Nephron (organoid): ENCODE results near the gene KIFAP3.

ENCODE experiments used
- H3K27ac Mint-ChIP-seq, 3 experiments: 2 replicates each; pipeline ENCODE4 v1.8.0; 2020; ENCODE audit warnings: mixed read lengths in 3 of 3, mild to moderate bottlenecking in 2 of 3, moderate library complexity in 1 of 3
- H3K27me3 Mint-ChIP-seq: 2 replicates; pipeline ENCODE4 v1.8.0; 2021; ENCODE audit warnings: low read depth, mild to moderate bottlenecking, moderate library complexity, mixed read lengths
- H3K36me3 Mint-ChIP-seq: 2 replicates; pipeline ENCODE4 v1.8.0; 2020; ENCODE audit warnings: low read depth, mixed read lengths
- H3K4me1 Mint-ChIP-seq: 2 replicates; pipeline ENCODE4 v1.8.0; 2020; ENCODE audit warnings: mixed read lengths
- H3K4me3 Mint-ChIP-seq, 3 experiments: 2 replicates each; pipeline ENCODE4 v1.8.0; 2020; ENCODE audit warnings: mild to moderate bottlenecking in 3 of 3, mixed read lengths in 3 of 3, moderate library complexity in 2 of 3
- H3K9me3 Mint-ChIP-seq: 2 replicates; pipeline ENCODE4 v1.8.0; 2020; ENCODE audit warnings: mixed read lengths
- TF ChIP-seq, protein P1 (sequence below), 3 experiments: fragments of 200-600 bp; sonication (generic); IDR thresholded peaks; one replicate each; pipeline ENCODE4 v1.5.0; 2021; ENCODE audit warnings: antibody characterized with exemption in 3 of 3; ENCODE audit not compliant: unreplicated experiment in 3 of 3

The KIFAP3 gene

DNA sequence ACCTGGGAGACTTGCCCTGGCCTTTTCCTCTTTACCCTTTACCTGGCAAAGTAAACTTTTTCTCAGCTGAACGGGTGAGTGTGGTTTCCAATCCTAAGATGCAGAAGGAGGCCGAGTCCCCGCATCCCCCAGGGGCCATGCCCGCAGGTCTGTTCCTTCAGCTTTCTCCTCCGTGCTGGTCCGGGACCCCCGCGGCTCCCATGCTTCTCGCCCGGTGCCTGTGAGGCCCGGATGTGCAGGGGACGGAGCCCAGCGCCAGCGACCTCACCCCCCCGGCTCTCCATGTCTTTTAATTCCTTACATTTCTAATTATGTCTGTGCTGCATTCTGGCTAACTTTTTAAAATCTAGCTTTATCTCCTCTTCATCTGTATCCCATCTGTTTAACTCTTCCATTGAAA, 159.3 kb downstream of the KIFAP3 start:
- no peak overlapping the region for H3K27ac Mint-ChIP-seq
- no peaks in the 10 kb centered on the region for H3K9me3 Mint-ChIP-seq
- H3K4me3 Mint-ChIP-seq: no peak overlapping the region
- peaks cover 4% of the 10 kb centered on the region for H3K36me3 Mint-ChIP-seq
- peaks cover 3% of the 10 kb centered on the region for H3K27me3 Mint-ChIP-seq
- H3K4me1 Mint-ChIP-seq: no peaks in the 10 kb centered on the region
- TF ChIP-seq, protein P1, sequence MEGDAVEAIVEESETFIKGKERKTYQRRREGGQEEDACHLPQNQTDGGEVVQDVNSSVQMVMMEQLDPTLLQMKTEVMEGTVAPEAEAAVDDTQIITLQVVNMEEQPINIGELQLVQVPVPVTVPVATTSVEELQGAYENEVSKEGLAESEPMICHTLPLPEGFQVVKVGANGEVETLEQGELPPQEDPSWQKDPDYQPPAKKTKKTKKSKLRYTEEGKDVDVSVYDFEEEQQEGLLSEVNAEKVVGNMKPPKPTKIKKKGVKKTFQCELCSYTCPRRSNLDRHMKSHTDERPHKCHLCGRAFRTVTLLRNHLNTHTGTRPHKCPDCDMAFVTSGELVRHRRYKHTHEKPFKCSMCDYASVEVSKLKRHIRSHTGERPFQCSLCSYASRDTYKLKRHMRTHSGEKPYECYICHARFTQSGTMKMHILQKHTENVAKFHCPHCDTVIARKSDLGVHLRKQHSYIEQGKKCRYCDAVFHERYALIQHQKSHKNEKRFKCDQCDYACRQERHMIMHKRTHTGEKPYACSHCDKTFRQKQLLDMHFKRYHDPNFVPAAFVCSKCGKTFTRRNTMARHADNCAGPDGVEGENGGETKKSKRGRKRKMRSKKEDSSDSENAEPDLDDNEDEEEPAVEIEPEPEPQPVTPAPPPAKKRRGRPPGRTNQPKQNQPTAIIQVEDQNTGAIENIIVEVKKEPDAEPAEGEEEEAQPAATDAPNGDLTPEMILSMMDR (IDR thresholded peaks at IDR 0.05; ENCODE audit: unreplicated experiment in 3 of 3): no peak

DNA sequence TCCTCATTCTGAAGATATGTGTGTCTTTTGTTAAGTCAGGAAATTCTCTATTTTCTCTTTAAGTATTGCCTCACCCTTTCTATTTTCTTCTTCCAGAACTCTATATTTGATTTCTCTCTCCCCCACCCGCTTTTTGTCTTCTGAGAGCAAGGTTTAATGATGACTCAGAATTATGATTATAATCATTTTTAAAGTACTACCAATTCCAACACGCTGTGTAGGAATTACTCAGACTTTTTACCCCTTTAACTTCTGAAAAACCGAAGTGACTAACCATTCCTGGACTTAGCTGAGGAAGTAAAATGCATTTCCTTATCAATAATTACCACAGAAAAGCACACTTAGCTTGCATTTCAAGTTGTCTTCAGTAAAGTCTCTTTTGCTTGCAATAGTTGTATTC, 160.0 kb downstream of the KIFAP3 start:
- no peaks in the 10 kb centered on the region for H3K9me3 Mint-ChIP-seq
- H3K36me3 Mint-ChIP-seq: peaks cover 4% of the 10 kb centered on the region
- H3K27ac Mint-ChIP-seq: no peak overlapping the region
- peaks cover 3% of the 10 kb centered on the region for H3K27me3 Mint-ChIP-seq
- H3K4me3 Mint-ChIP-seq: no peak overlapping the region
- H3K4me1 Mint-ChIP-seq: no peaks in the 10 kb centered on the region
- TF ChIP-seq, protein P1 (IDR thresholded peaks at IDR 0.05; ENCODE audit: unreplicated experiment in 3 of 3): no peak

DNA sequence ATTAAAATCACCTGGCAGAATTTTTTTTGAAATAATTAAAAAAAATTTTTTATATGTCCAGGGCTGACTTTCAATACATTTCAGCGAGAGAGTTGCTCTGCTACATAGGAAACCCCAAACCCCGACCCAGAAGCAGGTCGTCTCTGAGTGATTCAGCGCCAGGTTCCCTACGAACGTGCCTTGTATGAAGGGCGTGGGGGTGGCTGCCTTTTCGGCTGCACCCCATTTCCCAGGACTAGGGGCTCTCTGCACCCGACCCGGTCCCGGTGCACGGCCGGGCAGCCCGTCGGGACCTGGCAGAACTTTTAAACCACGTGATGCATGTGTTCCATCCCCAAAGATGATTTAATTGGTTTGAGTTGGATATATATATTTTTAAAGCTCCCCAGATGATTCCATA, 165.0 kb downstream of the KIFAP3 start:
- H3K4me1 Mint-ChIP-seq: no peaks in the 10 kb centered on the region
- TF ChIP-seq, protein P1 (IDR thresholded peaks at IDR 0.05; ENCODE audit: unreplicated experiment in 3 of 3): no peak
- H3K27ac Mint-ChIP-seq: no peak overlapping the region
- peaks cover 1% of the 10 kb centered on the region for H3K9me3 Mint-ChIP-seq
- H3K36me3 Mint-ChIP-seq: no peaks in the 10 kb centered on the region
- no peak overlapping the region for H3K4me3 Mint-ChIP-seq
- H3K27me3 Mint-ChIP-seq: no peaks in the 10 kb centered on the region

DNA sequence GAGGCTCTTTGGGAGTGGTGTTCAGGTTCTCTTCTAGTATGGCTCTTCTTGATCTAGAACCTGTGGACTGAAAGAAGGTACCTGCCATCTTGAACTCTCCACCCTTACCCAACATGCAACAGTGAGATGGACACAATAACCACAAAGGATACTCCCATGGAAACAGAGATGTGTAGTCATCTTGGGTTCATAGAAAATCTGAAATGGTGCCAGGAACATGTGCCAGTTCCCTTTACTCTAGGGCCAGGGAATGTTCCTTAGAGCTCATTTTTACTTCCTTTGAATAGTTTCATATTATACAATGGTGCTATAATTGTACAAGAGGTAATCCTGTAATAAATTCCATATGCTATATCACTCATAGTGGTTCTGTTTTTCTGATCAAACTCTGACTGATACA, 167.6 kb downstream of the KIFAP3 start:
- Mint-ChIP-seq H3K36me3 (no peaks in the 10 kb centered on the region), H3K27me3 (no peaks in the 10 kb centered on the region), H3K4me3 (no peak overlapping the region), H3K27ac (no peak overlapping the region), H3K9me3 (peaks cover 4% of the 10 kb centered on the region), H3K4me1 (no peaks in the 10 kb centered on the region)
- TF ChIP-seq, protein P1 (IDR thresholded peaks at IDR 0.05; ENCODE audit: unreplicated experiment in 3 of 3): no peak

DNA sequence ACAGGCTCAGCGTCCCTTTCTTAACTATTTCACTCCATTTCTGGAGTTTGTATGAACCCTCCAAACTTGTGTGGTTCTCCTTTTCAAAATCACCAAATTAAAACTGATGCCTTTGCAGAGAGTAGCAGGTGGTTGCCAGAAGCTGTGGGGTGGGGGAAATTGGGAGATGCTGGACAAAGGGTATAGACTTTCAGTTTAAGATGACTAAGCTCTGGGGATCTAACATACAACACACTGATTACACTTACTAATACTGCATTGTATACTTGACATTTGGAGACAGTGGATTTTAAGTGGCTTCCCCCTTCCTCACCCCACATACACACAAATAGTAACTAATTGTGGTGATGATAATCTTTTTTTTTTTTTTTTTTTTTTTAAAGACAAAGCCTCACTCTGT, 169.7 kb downstream of the KIFAP3 start:
- Mint-ChIP-seq H3K27ac (no peak overlapping the region), H3K4me3 (no peak overlapping the region), H3K36me3 (no peaks in the 10 kb centered on the region), H3K4me1 (no peaks in the 10 kb centered on the region), H3K9me3 (peaks cover 4% of the 10 kb centered on the region), H3K27me3 (no peaks in the 10 kb centered on the region)
- TF ChIP-seq, protein P1 (IDR thresholded peaks at IDR 0.05; ENCODE audit: unreplicated experiment in 3 of 3): no peak

DNA sequence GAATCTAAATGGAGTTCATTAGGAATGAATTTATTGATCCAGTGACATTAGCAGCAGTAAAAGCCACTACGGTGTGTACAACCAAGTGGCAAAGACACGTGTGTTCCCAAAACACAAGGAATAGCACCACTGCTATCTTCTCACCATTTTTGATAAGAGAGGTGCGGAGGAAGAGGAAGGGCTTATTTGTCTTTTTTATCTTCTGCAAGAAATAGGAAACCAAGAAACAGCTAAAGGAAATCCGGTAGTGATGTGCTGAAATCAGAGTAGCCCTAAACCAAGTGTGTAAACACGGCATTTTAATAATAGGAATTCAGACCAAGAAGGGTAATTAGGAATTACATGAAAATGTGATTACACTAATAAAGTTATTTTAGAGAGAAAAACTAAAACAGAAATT, 171.7 kb downstream of the KIFAP3 start:
- Mint-ChIP-seq H3K36me3 (no peaks in the 10 kb centered on the region), H3K27me3 (no peaks in the 10 kb centered on the region), H3K4me3 (no peak overlapping the region), H3K27ac (no peak overlapping the region), H3K9me3 (peaks cover 4% of the 10 kb centered on the region), H3K4me1 (no peaks in the 10 kb centered on the region)
- TF ChIP-seq, protein P1 (IDR thresholded peaks at IDR 0.05; ENCODE audit: unreplicated experiment in 3 of 3): no peak
